CD8-positive, alpha-beta memory T cell (primary cell): ENCODE results near the gene FYB1. TPM values are rescaled to one million over a fixed set of nuclear protein-coding genes. Genes with fewer than 3 reads are reported as not detected.

Source experiments
- CTCF ChIA-PET: fragments of 350-600 bp; sonication (Branson Sonifier 250); formaldehyde crosslinking; loops from one replicate; lab custom pipeline; 2021; ENCODE audit warnings: antibody characterized with exemption; lab: Charles Lee
- POLR2A ChIA-PET: fragments of 350-600 bp; sonication (Branson Sonifier 250); formaldehyde crosslinking; loops from one replicate; lab custom pipeline; 2021; ENCODE audit warnings: antibody characterized with exemption; lab: Charles Lee
- DNase-seq, 5 donors: peaks; one replicate each; pipeline versions ENCODE4 v3.0.0 to v3.0.0-alpha.2; 2020 to 2022; ENCODE audit warnings: mixed read lengths in 1 of 5
- H3K27ac ChIP-seq: one replicate; pipeline ENCODE4 v1.7.0; 2013; ENCODE audit warnings: low read depth, mild to moderate bottlenecking, low read length, moderate library complexity
- H3K27me3 ChIP-seq: 2 replicates; pipeline ENCODE4 v1.7.0; 2013; ENCODE audit warnings: low read length, mild to moderate bottlenecking; ENCODE audit not compliant: insufficient read depth, poor library complexity, severe bottlenecking
- H3K36me3 ChIP-seq: 2 replicates; pipeline ENCODE4 v1.7.0; 2013; ENCODE audit warnings: mild to moderate bottlenecking, low read length, moderate library complexity; ENCODE audit not compliant: insufficient read depth
- H3K4me1 ChIP-seq: 2 replicates; pipeline ENCODE4 v1.7.0; 2013; ENCODE audit warnings: mild to moderate bottlenecking, low read length, moderate library complexity; ENCODE audit not compliant: insufficient read depth
- H3K4me3 ChIP-seq: 2 replicates; pipeline ENCODE4 v1.7.0; 2013; ENCODE audit warnings: mild to moderate bottlenecking, low read length
- H3K9me3 ChIP-seq: 2 replicates; pipeline ENCODE4 v1.7.0; 2013; ENCODE audit warnings: mild to moderate bottlenecking, low read length
- H3K27ac Mint-ChIP-seq, 8 donors: one replicate each; pipeline ENCODE4 v1.8.0; 2020 to 2021; ENCODE audit warnings: mixed read lengths in 8 of 8, mild to moderate bottlenecking in 6 of 8, inconsistent platforms in 3 of 8, moderate library complexity in 3 of 8
- H3K27me3 Mint-ChIP-seq, 2 donors: one replicate each; pipeline ENCODE4 v1.8.0; 2020 to 2021; ENCODE audit warnings: mixed read lengths in 2 of 2, mild to moderate bottlenecking in 1 of 2, moderate library complexity in 1 of 2
- H3K36me3 Mint-ChIP-seq, 3 donors: one replicate each; pipeline ENCODE4 v1.8.0; 2020 to 2021; ENCODE audit warnings: mixed read lengths in 3 of 3, inconsistent platforms in 1 of 3, mild to moderate bottlenecking in 1 of 3
- H3K4me1 Mint-ChIP-seq, 3 donors: one replicate each; pipeline ENCODE4 v1.8.0; 2020 to 2021; ENCODE audit warnings: mixed read lengths in 3 of 3, inconsistent platforms in 1 of 3, mild to moderate bottlenecking in 1 of 3
- H3K4me3 Mint-ChIP-seq, 7 donors: one replicate each; pipeline ENCODE4 v1.8.0; 2020 to 2021; ENCODE audit warnings: mixed read lengths in 7 of 7, mild to moderate bottlenecking in 6 of 7, moderate library complexity in 4 of 7, inconsistent platforms in 2 of 7
- H3K9me3 Mint-ChIP-seq, 5 donors: one replicate each; pipeline ENCODE4 v1.8.0; 2020 to 2022; ENCODE audit warnings: mixed read lengths in 5 of 5, mild to moderate bottlenecking in 3 of 5, moderate library complexity in 2 of 5, inconsistent platforms in 1 of 5
- polyA plus RNA-seq: library from polyadenylated mRNA; unstranded; fragments of 300-500 nt; fragmentation: Illumina TruSeq; gene quantifications from one replicate; pipeline ENCODE4 v1.2.3, GENCODE V29; 2021
- total RNA-seq, 2 experiments: library from RNA; stranded (reverse); gene quantifications; one replicate each; pipeline ENCODE4 v1.2.3, GENCODE V29; 2021

The FYB1 gene
- total and polyA plus RNA-seq, 3 experiments from 2014 or later, result 75.9 to 282 (median 84.2) TPM

GRCh38 chr5:39138892-39139291, 80.5 kb downstream of the FYB1 start:
- no peaks in the 10 kb centered on the region for H3K9me3 ChIP-seq
- peaks cover 12% of the 10 kb centered on the region for H3K4me1 ChIP-seq
- no peaks in the 10 kb centered on the region for H3K27me3 ChIP-seq
- H3K36me3 ChIP-seq, result peaks cover 46% of the 10 kb centered on the region
- DNase-seq, result no peak
- no peak overlapping the region for H3K27ac ChIP-seq
- Mint-ChIP-seq H3K4me3 (no peak overlapping the region), H3K9me3 (no peaks in the 10 kb centered on the region), H3K4me1 (peaks cover 9 to 52% (median 17%) of the 10 kb centered on the region in 3 donors), H3K27ac (no peak overlapping the region), H3K36me3 (peaks cover 21 to 56% (median 30%) of the 10 kb centered on the region in 3 donors), H3K27me3 (no peaks in the 10 kb centered on the region)
- no peak overlapping the region for H3K4me3 ChIP-seq
- CTCF ChIA-PET, result interaction anchor here (1.2 kb wide), 1 partner anchor 78 kb away, joined by 3 read pairs; no protein-coding TSS in a partner anchor
- POLR2A ChIA-PET, result no interaction called here

DNA sequence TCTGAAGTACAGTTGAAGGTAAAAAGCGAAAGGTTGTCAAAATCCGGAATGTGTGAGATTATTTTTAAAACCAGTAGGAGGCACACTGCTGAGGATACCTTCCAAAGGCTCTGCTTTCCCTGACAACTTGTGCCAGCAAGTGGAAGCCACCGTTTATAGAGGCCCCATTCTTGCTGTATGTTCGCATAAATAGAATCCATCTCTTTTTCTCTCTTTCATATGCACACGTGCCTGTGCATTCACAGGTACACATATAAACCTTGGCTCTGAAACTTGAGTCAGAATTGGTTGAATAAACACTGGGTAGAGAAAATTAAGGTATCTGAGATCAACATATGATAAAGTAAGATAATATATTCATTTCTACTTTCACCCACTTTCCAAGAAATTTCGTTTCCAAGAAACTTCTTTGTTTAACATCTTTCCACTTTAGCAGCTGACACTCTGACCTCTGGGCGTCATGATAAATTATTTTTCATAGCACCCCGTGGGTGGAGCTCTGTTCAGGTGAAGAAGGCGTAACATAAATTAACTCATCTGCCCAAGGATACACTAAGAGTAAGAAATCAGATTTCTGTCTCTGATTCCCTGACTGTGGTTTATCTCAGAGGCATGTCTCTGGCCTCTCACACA, 81.4 kb downstream of the FYB1 start:
- peaks cover 21 to 65% (median 35%) of the 10 kb centered on the region in 3 donors for H3K36me3 Mint-ChIP-seq
- peaks cover 55% of the 10 kb centered on the region for H3K36me3 ChIP-seq
- CTCF ChIA-PET, result interaction anchor here (1.2 kb wide), 1 partner anchor 79 kb away, joined by 3 read pairs; no protein-coding TSS in a partner anchor

GRCh38 chr5:39137391-39137790, 82.0 kb downstream of the FYB1 start:
- Histone ChIP-seq H3K9me3 (no peaks in the 10 kb centered on the region), H3K36me3 (peaks cover 60% of the 10 kb centered on the region), H3K4me3 (no peak overlapping the region), H3K27me3 (no peaks in the 10 kb centered on the region), H3K27ac (no peak overlapping the region), H3K4me1 (peaks cover under 1% of the 10 kb centered on the region)
- H3K4me1 Mint-ChIP-seq, result peaks cover 13 to 59% (median 25%) of the 10 kb centered on the region in 3 donors
- no peaks in the 10 kb centered on the region for H3K27me3 Mint-ChIP-seq
- peaks cover 21 to 70% (median 38%) of the 10 kb centered on the region in 3 donors for H3K36me3 Mint-ChIP-seq
- H3K9me3 Mint-ChIP-seq, result no peaks in the 10 kb centered on the region
- ChIA-PET POLR2A (no interaction called here), CTCF (no interaction called here)
- peak overlapping the region in 5 of 8 donors; percentile 3 to 83 (median 61) for H3K27ac Mint-ChIP-seq
- no peak for DNase-seq
- no peak overlapping the region for H3K4me3 Mint-ChIP-seq

More for the DNA sequence above, 81.4 kb downstream of the FYB1 start:
- no peak for DNase-seq
- no peak overlapping the region for H3K4me3 ChIP-seq
- H3K9me3 ChIP-seq, result no peaks in the 10 kb centered on the region
- H3K27me3 Mint-ChIP-seq, result no peaks in the 10 kb centered on the region
- no peak overlapping the region for H3K4me3 Mint-ChIP-seq
- no peaks in the 10 kb centered on the region for H3K27me3 ChIP-seq
- H3K27ac ChIP-seq, result no peak overlapping the region
- H3K4me1 ChIP-seq, result peaks cover 6% of the 10 kb centered on the region
- no peaks in the 10 kb centered on the region for H3K9me3 Mint-ChIP-seq
- peak overlapping the region in 7 of 8 donors; percentile 3 to 83 (median 61) for H3K27ac Mint-ChIP-seq
- POLR2A ChIA-PET, result no interaction called here
- H3K4me1 Mint-ChIP-seq, result peaks cover 13 to 57% (median 22%) of the 10 kb centered on the region in 3 donors

- Histone ChIP-seq H3K4me3 (no peak overlapping the region), H3K36me3 (peaks cover 74% of the 10 kb centered on the region), H3K27ac (no peak overlapping the region), H3K27me3 (no peaks in the 10 kb centered on the region), H3K9me3 (no peaks in the 10 kb centered on the region), H3K4me1 (peaks cover 10% of the 10 kb centered on the region)
- Mint-ChIP-seq H3K9me3 (no peaks in the 10 kb centered on the region), H3K4me1 (peaks cover 28 to 70% (median 64%) of the 10 kb centered on the region in 3 donors), H3K4me3 (no peak overlapping the region), H3K27me3 (no peaks in the 10 kb centered on the region), H3K27ac (peak overlapping the region in 5 of 8 donors; percentile 18 to 66 (median 52)), H3K36me3 (peaks cover 17 to 89% (median 50%) of the 10 kb centered on the region in 3 donors)
- no peak for DNase-seq
- POLR2A ChIA-PET, result no interaction called here
- CTCF ChIA-PET, result no interaction called here
Observed at GRCh38 chr5:39132792-39133191, 86.6 kb downstream of the FYB1 start.

DNA sequence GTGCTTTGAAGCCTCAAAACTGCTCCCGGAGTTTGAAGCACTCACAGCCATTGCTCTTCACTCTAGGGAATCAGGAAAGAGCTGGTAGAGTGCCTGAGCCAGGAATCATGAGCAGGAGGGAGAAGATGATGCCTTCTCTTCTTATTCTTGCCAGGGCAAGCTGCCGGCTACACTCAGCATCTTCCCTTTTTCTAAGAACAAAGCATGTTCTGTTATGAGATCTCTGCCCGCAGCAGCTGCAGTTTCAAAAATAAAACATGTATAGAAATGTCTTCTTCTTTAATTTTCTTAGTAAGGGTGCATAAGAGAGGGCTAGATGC, 87.3 kb downstream of the FYB1 start:
- H3K27ac ChIP-seq, result no peak overlapping the region
- H3K4me3 Mint-ChIP-seq, result no peak overlapping the region
- H3K27ac Mint-ChIP-seq, result peak overlapping the region in 5 of 8 donors; percentile 6 to 64 (median 31)
- no peaks in the 10 kb centered on the region for H3K27me3 ChIP-seq
- H3K9me3 Mint-ChIP-seq, result no peaks in the 10 kb centered on the region
- ChIA-PET CTCF (no interaction called here), POLR2A (no interaction called here)
- H3K9me3 ChIP-seq, result no peaks in the 10 kb centered on the region
- no peak overlapping the region for H3K4me3 ChIP-seq
- peaks cover 69% of the 10 kb centered on the region for H3K36me3 ChIP-seq
- peaks cover 10% of the 10 kb centered on the region for H3K4me1 ChIP-seq
- peaks cover 17 to 91% (median 48%) of the 10 kb centered on the region in 3 donors for H3K36me3 Mint-ChIP-seq
- DNase-seq, result no peak
- no peaks in the 10 kb centered on the region for H3K27me3 Mint-ChIP-seq
- peaks cover 27 to 69% (median 62%) of the 10 kb centered on the region in 3 donors for H3K4me1 Mint-ChIP-seq

GRCh38 chr5:39131210-39132127, 87.9 kb downstream of the FYB1 start:
- Histone ChIP-seq H3K4me1 (peaks cover 10% of the 10 kb centered on the region), H3K27ac (no peak overlapping the region), H3K4me3 (no peak overlapping the region), H3K9me3 (no peaks in the 10 kb centered on the region), H3K36me3 (peaks cover 63% of the 10 kb centered on the region), H3K27me3 (no peaks in the 10 kb centered on the region)
- Mint-ChIP-seq H3K4me3 (no peak overlapping the region), H3K36me3 (peaks cover 12 to 88% (median 42%) of the 10 kb centered on the region in 3 donors), H3K27ac (peak overlapping the region in 7 of 8 donors; percentile 8 to 64 (median 31)), H3K27me3 (no peaks in the 10 kb centered on the region), H3K4me1 (peaks cover 27 to 64% (median 58%) of the 10 kb centered on the region in 3 donors), H3K9me3 (no peaks in the 10 kb centered on the region)
- POLR2A ChIA-PET, result no interaction called here
- no peak for DNase-seq
- CTCF ChIA-PET, result no interaction called here

GRCh38 chr5:39130716-39131115, 88.6 kb downstream of the FYB1 start:
- H3K36me3 ChIP-seq, result peaks cover 64% of the 10 kb centered on the region
- Mint-ChIP-seq H3K36me3 (peaks cover 16 to 94% (median 42%) of the 10 kb centered on the region in 3 donors), H3K27me3 (no peaks in the 10 kb centered on the region), H3K4me3 (no peak overlapping the region), H3K9me3 (no peaks in the 10 kb centered on the region), H3K27ac (peak overlapping the region in 3 of 8 donors; percentile 29 to 64 (median 55)), H3K4me1 (peaks cover 27 to 68% (median 62%) of the 10 kb centered on the region in 3 donors)
- H3K4me3 ChIP-seq, result no peak overlapping the region
- H3K4me1 ChIP-seq, result peaks cover 10% of the 10 kb centered on the region
- CTCF ChIA-PET, result no interaction called here
- DNase-seq, result no peak
- H3K9me3 ChIP-seq, result no peaks in the 10 kb centered on the region
- POLR2A ChIA-PET, result no interaction called here
- H3K27ac ChIP-seq, result no peak overlapping the region
- no peaks in the 10 kb centered on the region for H3K27me3 ChIP-seq

- DNase-seq, result no peak
- Histone ChIP-seq H3K27ac (no peak overlapping the region), H3K4me3 (no peak overlapping the region), H3K9me3 (no peaks in the 10 kb centered on the region), H3K4me1 (no peaks in the 10 kb centered on the region), H3K36me3 (peaks cover 56% of the 10 kb centered on the region), H3K27me3 (no peaks in the 10 kb centered on the region)
- H3K4me1 Mint-ChIP-seq, result peaks cover 6 to 24% (median 16%) of the 10 kb centered on the region in 3 donors
- CTCF ChIA-PET, result no interaction called here
- no peaks in the 10 kb centered on the region for H3K9me3 Mint-ChIP-seq
- no peak overlapping the region for H3K4me3 Mint-ChIP-seq
- peak overlapping the region in 7 of 8 donors; percentile 12 to 80 (median 31) for H3K27ac Mint-ChIP-seq
- POLR2A ChIA-PET, result no interaction called here
- peaks cover 7 to 80% (median 14%) of the 10 kb centered on the region in 3 donors for H3K36me3 Mint-ChIP-seq
- H3K27me3 Mint-ChIP-seq, result peaks cover 0 to 1% of the 10 kb centered on the region in 2 donors
Observed at GRCh38 chr5:39121922-39122321, 97.4 kb downstream of the FYB1 start.
